Neuronal stem cell (in vitro differentiated cells): Measurements from ENCODE around the gene CNTNAP2.
A peak's percentile ranks its signal among the peaks of the same experiment; 100 is the strongest.

Source experiments
- DNase-seq: peaks from one replicate; pipeline ENCODE4 v3.0.0-alpha.2; 2013; ENCODE audit warnings: low spot score
- H2AFZ ChIP-seq: one replicate; pipeline ENCODE4 v1.6.1; 2013; ENCODE audit warnings: mild to moderate bottlenecking, low read length, inconsistent platforms
- H2AK5ac ChIP-seq: 2 replicates; pipeline ENCODE4 v1.6.1; 2013; ENCODE audit warnings: low read depth, mild to moderate bottlenecking, inconsistent platforms, low read length, moderate library complexity, mixed read lengths
- H2BK120ac ChIP-seq: 2 replicates; pipeline ENCODE4 v1.6.1; 2013; ENCODE audit warnings: low read depth, mild to moderate bottlenecking, inconsistent platforms, low read length, moderate library complexity, mixed read lengths
- H2BK12ac ChIP-seq: one replicate; pipeline ENCODE4 v1.6.1; 2013; ENCODE audit warnings: low read length, inconsistent platforms
- H2BK15ac ChIP-seq: 2 replicates; pipeline ENCODE4 v1.6.1; 2013; ENCODE audit warnings: mild to moderate bottlenecking, low read length, inconsistent platforms, mixed read lengths
- H2BK5ac ChIP-seq: one replicate; pipeline ENCODE4 v1.6.1; 2013; ENCODE audit warnings: inconsistent platforms, mild to moderate bottlenecking, low read length, moderate library complexity
- H3K14ac ChIP-seq: one replicate; pipeline ENCODE4 v1.6.1; 2013; ENCODE audit warnings: low read length, inconsistent platforms
- H3K18ac ChIP-seq: 2 replicates; pipeline ENCODE4 v1.6.1; 2013; ENCODE audit warnings: low read length, inconsistent platforms
- H3K23ac ChIP-seq: 2 replicates; pipeline ENCODE4 v1.6.1; 2013; ENCODE audit warnings: low read depth, mild to moderate bottlenecking, mixed read lengths, low read length, inconsistent platforms; ENCODE audit not compliant: poor library complexity
- H3K27ac ChIP-seq: replicated peaks from 3 replicates; pipeline ENCODE4 v1.5.1; 2013; ENCODE audit warnings: low read length, inconsistent platforms
- H3K27me3 ChIP-seq, 3 experiments: 2 replicates each; pipeline ENCODE4 v1.6.1; 2013; ENCODE audit warnings: low read length in 3 of 3, mild to moderate bottlenecking in 2 of 3, inconsistent platforms in 1 of 3, low read depth in 1 of 3, mixed read lengths in 1 of 3, moderate library complexity in 1 of 3; ENCODE audit not compliant: control insufficient read depth in 3 of 3, insufficient read depth in 3 of 3
- H3K36me3 ChIP-seq, 2 donors: replicated peaks in 1 of 2; 2 replicates each; pipeline ENCODE4 v1.6.1; 2013; ENCODE audit warnings: low read length in 2 of 2; ENCODE audit not compliant: control insufficient read depth in 2 of 2, insufficient read depth in 2 of 2
- H3K4ac ChIP-seq: 2 replicates; pipeline ENCODE4 v1.6.1; 2013; ENCODE audit warnings: inconsistent platforms, mild to moderate bottlenecking, low read length, moderate library complexity
- H3K4me1 ChIP-seq, 2 donors: 1 replicate in 1 of 2; 2 replicates in 1 of 2; pipeline ENCODE4 v1.6.1; 2013; ENCODE audit warnings: low read length in 2 of 2, low read depth in 1 of 2; ENCODE audit not compliant: control insufficient read depth in 2 of 2, insufficient read depth in 1 of 2
- H3K4me2 ChIP-seq: one replicate; pipeline ENCODE4 v1.6.1; 2013; ENCODE audit warnings: mild to moderate bottlenecking, low read length, inconsistent platforms; ENCODE audit not compliant: insufficient read depth, poor library complexity, severe bottlenecking
- H3K4me3 ChIP-seq, 2 donors: 2 replicates each; pipeline ENCODE4 v1.5.1; 2013; ENCODE audit warnings: low read length in 2 of 2, mild to moderate bottlenecking in 2 of 2, inconsistent platforms in 1 of 2, moderate library complexity in 1 of 2
- H3K79me1 ChIP-seq: one replicate; pipeline ENCODE4 v1.6.1; 2013; ENCODE audit warnings: low read depth, mild to moderate bottlenecking, inconsistent platforms, low read length, moderate library complexity
- H3K9ac ChIP-seq: one replicate; pipeline ENCODE4 v1.6.1; 2013; ENCODE audit warnings: mild to moderate bottlenecking, low read depth, low read length, inconsistent platforms; ENCODE audit not compliant: poor library complexity
- H3K9me3 ChIP-seq, 2 donors: replicated peaks in 1 of 2; 2 replicates each; pipeline versions ENCODE3 to v1.6.1; 2013; ENCODE audit warnings: low read length in 2 of 2, mild to moderate bottlenecking in 2 of 2, inconsistent platforms in 1 of 2, low read depth in 1 of 2, mixed read lengths in 1 of 2, moderate library complexity in 1 of 2; ENCODE audit not compliant: control insufficient read depth in 2 of 2, insufficient read depth in 1 of 2
- H4K8ac ChIP-seq: one replicate; pipeline ENCODE4 v1.6.1; 2013; ENCODE audit warnings: low read depth, mild to moderate bottlenecking, inconsistent platforms, low read length, moderate library complexity
- H4K91ac ChIP-seq: one replicate; pipeline ENCODE4 v1.6.1; 2013; ENCODE audit warnings: low read length, low read depth, mild to moderate bottlenecking, inconsistent platforms; ENCODE audit not compliant: poor library complexity
- WGBS, 2 donors: extraction: QIAGEN DNeasy Blood & Tissue Kit; methylation state at CpG; one replicate each; pipeline ENCODE4 v1.1.7; 2013; ENCODE audit warnings: missing lambda C conversion rate in 2 of 2, mixed read lengths in 1 of 2; ENCODE audit not compliant: insufficient read length in 2 of 2, insufficient replicate concordance in 1 of 2; ENCODE audit errors: extremely low coverage in 2 of 2; 5-methylcytosine and 5-hydroxymethylcytosine counted together

The CNTNAP2 gene

DNA sequence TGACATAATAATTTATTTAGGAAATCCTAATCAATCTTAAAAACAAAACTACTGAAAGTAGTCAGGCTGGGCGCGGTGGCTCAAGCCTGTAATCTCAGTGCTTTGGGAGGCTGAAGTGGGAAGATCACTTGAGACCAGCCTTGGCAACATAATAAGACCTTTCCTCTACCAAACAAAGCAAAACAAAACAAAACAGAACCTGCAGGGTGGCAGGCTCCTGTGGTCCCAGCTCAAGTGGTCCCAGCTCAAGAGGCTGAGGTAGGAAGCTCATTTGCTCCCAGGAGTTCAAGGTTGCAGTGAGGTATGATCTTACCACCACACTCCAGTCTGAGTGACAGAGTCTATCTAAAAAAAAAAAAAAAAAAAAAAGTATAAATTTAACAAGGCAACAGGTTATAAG is 748.0 kb downstream of the CNTNAP2 start:
- no peak overlapping the region for H2BK12ac ChIP-seq
- H3K79me1 ChIP-seq: no peaks in the 10 kb centered on the region
- H2AK5ac ChIP-seq: no peak overlapping the region
- no peak for DNase-seq
- H3K4me2 ChIP-seq: no peak overlapping the region
- H3K23ac ChIP-seq: no peak overlapping the region
- no peak overlapping the region for H3K4me3 ChIP-seq
- H2BK5ac ChIP-seq: no peak overlapping the region
- H3K9ac ChIP-seq: no peak overlapping the region
- H3K4me1 ChIP-seq: no peaks in the 10 kb centered on the region
- H3K36me3 ChIP-seq: no peaks in the 10 kb centered on the region
- no peak overlapping the region for H2BK120ac ChIP-seq
- WGBS, 2 donors: no CpG with 5 or more reads among the region's 2 CpGs
- H2AFZ ChIP-seq: no peak overlapping the region
- H3K27ac ChIP-seq: no peak overlapping the region
- H3K18ac ChIP-seq: no peak overlapping the region
- no peak overlapping the region for H3K4ac ChIP-seq
- H3K14ac ChIP-seq: no peak overlapping the region
- H4K8ac ChIP-seq: no peak overlapping the region
- H3K27me3 ChIP-seq: no peaks in the 10 kb centered on the region
- H3K9me3 ChIP-seq: no peaks in the 10 kb centered on the region
- H4K91ac ChIP-seq: no peak overlapping the region
- H2BK15ac ChIP-seq: no peak overlapping the region

DNA sequence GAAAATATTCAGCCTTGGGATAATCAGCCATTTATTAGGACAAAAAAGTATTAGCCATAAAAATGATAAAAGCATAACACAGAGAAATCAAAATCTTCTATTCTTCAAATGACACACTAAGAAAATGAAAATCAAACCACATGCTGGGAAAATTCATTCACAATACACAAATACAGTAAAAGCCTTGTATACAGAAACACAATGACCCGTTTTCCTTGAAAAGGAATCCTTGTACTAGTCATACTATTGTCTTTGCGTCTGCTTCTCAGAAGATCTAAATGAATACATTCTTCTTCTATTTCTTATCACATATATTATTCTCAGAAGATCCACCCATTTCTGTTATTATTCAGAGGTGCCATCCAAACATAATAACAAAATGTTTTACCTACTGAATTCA is 749.1 kb downstream of the CNTNAP2 start:
- Histone ChIP-seq H2BK15ac (no peak overlapping the region), H3K9ac (no peak overlapping the region), H3K4me3 (no peak overlapping the region), H2AK5ac (no peak overlapping the region), H3K36me3 (no peaks in the 10 kb centered on the region), H3K4ac (no peak overlapping the region), H2BK120ac (no peak overlapping the region), H3K14ac (no peak overlapping the region), H3K4me1 (no peaks in the 10 kb centered on the region), H3K27ac (no peak overlapping the region), H4K91ac (no peak overlapping the region), H2BK12ac (no peak overlapping the region), H3K9me3 (no peaks in the 10 kb centered on the region), H3K4me2 (no peak overlapping the region), H2AFZ (no peak overlapping the region), H3K79me1 (no peaks in the 10 kb centered on the region), H3K23ac (no peak overlapping the region), H2BK5ac (no peak overlapping the region), H3K18ac (no peak overlapping the region), H4K8ac (no peak overlapping the region), H3K27me3 (no peaks in the 10 kb centered on the region)
- WGBS, 2 donors: no CpG with 5 or more reads among the region's 2 CpGs
- DNase-seq: no peak

DNA sequence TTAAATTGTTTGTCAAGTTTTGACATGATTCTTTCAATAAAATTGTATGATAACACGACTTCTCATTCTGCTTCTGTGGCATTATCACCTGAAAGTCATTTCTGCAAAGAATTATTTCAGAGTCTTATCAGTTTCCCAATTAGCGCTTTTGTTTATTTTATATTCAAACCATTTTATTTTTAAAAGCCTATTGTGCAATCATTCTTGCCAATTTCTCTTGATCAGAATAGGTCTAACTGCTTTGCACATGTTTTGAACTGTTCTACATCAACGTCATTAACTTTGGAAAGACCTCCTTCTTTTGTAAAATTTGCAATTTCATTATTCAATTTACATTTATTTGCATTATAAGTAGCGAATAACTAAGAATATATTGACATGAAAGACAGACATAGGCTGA is 758.1 kb downstream of the CNTNAP2 start:
- no CpG with 5 or more reads among the region's 4 CpGs for WGBS, 2 donors
- Histone ChIP-seq H3K18ac (no peak overlapping the region), H3K9me3 (no peaks in the 10 kb centered on the region), H2AK5ac (no peak overlapping the region), H3K27me3 (no peaks in the 10 kb centered on the region), H3K23ac (no peak overlapping the region), H3K9ac (no peak overlapping the region), H3K4me2 (no peak overlapping the region), H3K4me3 (no peak overlapping the region), H2BK120ac (no peak overlapping the region), H3K79me1 (no peaks in the 10 kb centered on the region), H4K91ac (no peak overlapping the region), H3K14ac (no peak overlapping the region), H2BK15ac (no peak overlapping the region), H2BK12ac (no peak overlapping the region), H3K4me1 (no peaks in the 10 kb centered on the region), H2BK5ac (no peak overlapping the region), H2AFZ (no peak overlapping the region), H3K4ac (no peak overlapping the region), H3K27ac (no peak overlapping the region), H4K8ac (no peak overlapping the region), H3K36me3 (no peaks in the 10 kb centered on the region)
- no peak for DNase-seq

DNA sequence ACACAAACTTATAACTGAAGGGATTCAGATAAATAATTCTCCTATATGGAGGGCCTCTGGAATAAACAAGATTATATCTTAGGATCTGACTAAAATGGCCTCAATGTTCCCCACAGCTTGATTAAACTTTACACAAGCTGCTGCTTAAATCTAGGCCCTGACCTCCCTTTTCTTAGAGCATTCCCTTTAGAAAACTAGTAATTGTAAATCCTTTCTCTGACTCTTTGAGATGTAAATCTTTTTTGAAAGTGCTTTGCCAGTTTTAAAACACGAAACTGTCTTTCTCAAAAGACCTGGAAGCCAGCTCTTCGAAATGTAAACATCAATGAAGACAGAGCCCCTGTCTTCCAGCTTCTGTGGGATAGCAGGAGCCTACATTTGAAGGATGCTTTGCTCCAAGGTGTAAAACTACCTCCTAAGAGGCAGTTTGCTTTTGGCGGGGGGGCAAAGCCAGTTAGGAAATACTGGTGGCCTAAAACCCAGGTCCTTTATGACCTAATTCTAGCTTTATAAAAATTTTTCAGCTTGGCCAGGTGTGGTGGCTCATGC is 758.7 kb downstream of the CNTNAP2 start:
- no peak overlapping the region for H3K9ac ChIP-seq
- H3K36me3 ChIP-seq: no peaks in the 10 kb centered on the region
- peak overlapping the region; percentile 11 for H3K4me2 ChIP-seq
- H3K9me3 ChIP-seq: no peaks in the 10 kb centered on the region
- no peak overlapping the region for H2BK12ac ChIP-seq
- H2BK5ac ChIP-seq: no peak overlapping the region
- no peak for DNase-seq
- no peak overlapping the region for H2AK5ac ChIP-seq
- no peak overlapping the region for H4K8ac ChIP-seq
- H3K14ac ChIP-seq: no peak overlapping the region
- H2AFZ ChIP-seq: no peak overlapping the region
- H3K4ac ChIP-seq: no peak overlapping the region
- no peak overlapping the region for H2BK15ac ChIP-seq
- H3K23ac ChIP-seq: no peak overlapping the region
- H3K18ac ChIP-seq: no peak overlapping the region
- no CpG with 5 or more reads among the region's 3 CpGs for WGBS, 2 donors
- H2BK120ac ChIP-seq: no peak overlapping the region
- H3K79me1 ChIP-seq: no peaks in the 10 kb centered on the region
- no peak overlapping the region for H3K4me3 ChIP-seq
- no peak overlapping the region for H4K91ac ChIP-seq
- H3K4me1 ChIP-seq: no peaks in the 10 kb centered on the region
- no peaks in the 10 kb centered on the region for H3K27me3 ChIP-seq
- no peak overlapping the region for H3K27ac ChIP-seq
